ENCODE results near the gene CFAP119.
"Not testable (repeated sequence)": the region's sequence is repeated elsewhere in the genome, so short reads cannot be mapped to it uniquely, and the experiment has no call there.

CFAP119 gene

GRCh38 chr16:30761928-30762902 is at the start of gene CFAP119, which contains the start of gene RNF40:
Gene CFAP119 (minus strand): TSS chr16:30762062. CDS start chr16:30761748, 314 bp downstream.
Gene RNF40 (plus strand): TSS chr16:30762322. CDS start chr16:30762546, 224 bp downstream.
- DNase-seq: peak; percentile 99

- DNase-seq: not testable (repeated sequence)
Observed at GRCh38 chr16:30809675-30810074, 47.8 kb upstream of the CFAP119 start.

GRCh38 chr16:30808890-30809426 is 47.1 kb upstream of the CFAP119 start:
- not testable (repeated sequence) for DNase-seq

- DNase-seq: no peak
Observed at GRCh38 chr16:30808146-30808545, 46.3 kb upstream of the CFAP119 start.

- DNase-seq: peak; percentile 81
Observed at GRCh38 chr16:30805370-30806169, 43.7 kb upstream of the CFAP119 start.

GRCh38 chr16:30805056-30805369 is 43.2 kb upstream of the CFAP119 start:
- DNase-seq: no peak

GRCh38 chr16:30802936-30803335 is 41.1 kb upstream of the CFAP119 start:
- DNase-seq: no peak

GRCh38 chr16:30797670-30798309 is 35.9 kb upstream of the CFAP119 start:
- no peak for DNase-seq

GRCh38 chr16:30794634-30795033 is 32.8 kb upstream of the CFAP119 start:
- DNase-seq: no peak

GRCh38 chr16:30793508-30794069 is 31.7 kb upstream of the CFAP119 start:
- DNase-seq: no peak

- DNase-seq: no peak
Observed at GRCh38 chr16:30787613-30788378, 25.9 kb upstream of the CFAP119 start.

GRCh38 chr16:30786936-30787612 is 25.2 kb upstream of the CFAP119 start, which contains the start of gene ZNF629:
Gene ZNF629 (minus strand): TSS chr16:30787205. CDS start chr16:30784482, 2,723 bp downstream.
- peak; percentile 62 for DNase-seq

GRCh38 chr16:30786115-30786935 is 24.5 kb upstream of the CFAP119 start:
- no peak for DNase-seq

GRCh38 chr16:30785126-30786106 is 23.6 kb upstream of the CFAP119 start:
- no peak for DNase-seq

GRCh38 chr16:30784215-30784614 is 22.4 kb upstream of the CFAP119 start:
- DNase-seq: no peak

- no peak for DNase-seq
Observed at GRCh38 chr16:30783280-30784109, 21.6 kb upstream of the CFAP119 start.

- no peak for DNase-seq
Observed at GRCh38 chr16:30782486-30783279, 20.8 kb upstream of the CFAP119 start.

All from NCI-H510A treated with DMSO at 0.1 percent for 48 hours (cell line).